Type B pancreatic cell (in vitro differentiated cells): ENCODE measurements around the gene BBOX1. TPM values are rescaled to one million over a fixed set of nuclear protein-coding genes. Genes with fewer than 3 reads are reported as not detected.
"Not testable (repeated sequence)": the region's sequence is repeated elsewhere in the genome, so short reads cannot be mapped to it uniquely, and the experiment has no call there.

Source experiments
- DNase-seq: peaks from one replicate; pipeline ENCODE4 v3.0.0; 2021; ENCODE audit warnings: mixed read lengths; ENCODE audit not compliant: unreplicated experiment; ENCODE audit errors: extremely low spot score
- H3K27ac Mint-ChIP-seq: 2 replicates; pipeline ENCODE4 v1.8.0; 2021; ENCODE audit warnings: mild to moderate bottlenecking, mixed read lengths
- H3K27me3 Mint-ChIP-seq: 2 replicates; pipeline ENCODE4 v1.8.0; 2021; ENCODE audit warnings: mixed read lengths
- H3K36me3 Mint-ChIP-seq: 2 replicates; pipeline ENCODE4 v1.8.0; 2021; ENCODE audit warnings: mixed read lengths
- H3K4me1 Mint-ChIP-seq: one replicate; pipeline ENCODE4 v1.8.0; 2021; ENCODE audit warnings: mixed read lengths; ENCODE audit not compliant: unreplicated experiment
- H3K4me3 Mint-ChIP-seq: 2 replicates; pipeline ENCODE4 v1.8.0; 2021; ENCODE audit warnings: mild to moderate bottlenecking, mixed read lengths
- H3K9me3 Mint-ChIP-seq: 2 replicates; pipeline ENCODE4 v1.8.0; 2021; ENCODE audit warnings: mixed read lengths
- CTCF ChIP-seq: fragments of 200-600 bp; sonication (generic); conservative IDR thresholded peaks from 2 replicates; pipeline ENCODE4 v1.5.0; 2021; ENCODE audit warnings: antibody characterized with exemption, mild to moderate bottlenecking
- total RNA-seq: library from RNA; stranded (reverse); gene quantifications from 2 replicates; pipeline ENCODE4 v1.2.1, GENCODE V29; 2021; ENCODE audit warnings: low replicate concordance

Gene BBOX1
- total RNA-seq, 1 donor from 2014 or later = 0.27 TPM

- DNase-seq = no peak
- H3K9me3 Mint-ChIP-seq = peaks cover 9% of the 10 kb centered on the region
- no peaks in the 10 kb centered on the region for H3K27me3 Mint-ChIP-seq
- no peak overlapping the region for H3K27ac Mint-ChIP-seq
- no peak for TF ChIP-seq CTCF
- H3K4me3 Mint-ChIP-seq = no peak overlapping the region
- H3K4me1 Mint-ChIP-seq = peaks cover 13% of the 10 kb centered on the region
- no peaks in the 10 kb centered on the region for H3K36me3 Mint-ChIP-seq
These were observed 45.0 kb downstream of the BBOX1 start for GRCh38 chr11:27085605-27086004.

- no peak for TF ChIP-seq CTCF
- H3K36me3 Mint-ChIP-seq = no peaks in the 10 kb centered on the region
- no peak overlapping the region for H3K4me3 Mint-ChIP-seq
- H3K27me3 Mint-ChIP-seq = no peaks in the 10 kb centered on the region
- H3K4me1 Mint-ChIP-seq = peaks cover 13% of the 10 kb centered on the region
- DNase-seq = no peak
- no peak overlapping the region for H3K27ac Mint-ChIP-seq
- H3K9me3 Mint-ChIP-seq = peaks cover 9% of the 10 kb centered on the region
These were observed 46.8 kb downstream of the BBOX1 start for GRCh38 chr11:27087432-27087831.

GRCh38 chr11:27088353-27088752 lies 47.7 kb downstream of the BBOX1 start:
- no peak overlapping the region for H3K27ac Mint-ChIP-seq
- no peak for DNase-seq
- peaks cover 13% of the 10 kb centered on the region for H3K4me1 Mint-ChIP-seq

GRCh38 chr11:27089746-27090145 lies 49.1 kb downstream of the BBOX1 start:
- peaks cover 9% of the 10 kb centered on the region for H3K9me3 Mint-ChIP-seq
- TF ChIP-seq CTCF = no peak
- no peak for DNase-seq
- H3K4me3 Mint-ChIP-seq = no peak overlapping the region
- no peaks in the 10 kb centered on the region for H3K27me3 Mint-ChIP-seq
- H3K36me3 Mint-ChIP-seq = no peaks in the 10 kb centered on the region
- peaks cover 7% of the 10 kb centered on the region for H3K4me1 Mint-ChIP-seq
- H3K27ac Mint-ChIP-seq = no peak overlapping the region

More at GRCh38 chr11:27088353-27088752, 47.7 kb downstream of the BBOX1 start:
- no peak for TF ChIP-seq CTCF
- Mint-ChIP-seq H3K36me3 (no peaks in the 10 kb centered on the region), H3K9me3 (peaks cover 9% of the 10 kb centered on the region), H3K4me3 (no peak overlapping the region), H3K27me3 (no peaks in the 10 kb centered on the region)

GRCh38 chr11:27090357-27090948 lies 49.8 kb downstream of the BBOX1 start:
- DNase-seq, H3K27ac Mint-ChIP-seq, H3K4me1 Mint-ChIP-seq, H3K4me3 Mint-ChIP-seq, H3K27me3 Mint-ChIP-seq, H3K36me3 Mint-ChIP-seq, H3K9me3 Mint-ChIP-seq: not testable (repeated sequence)

GRCh38 chr11:27094120-27094519 lies 53.5 kb downstream of the BBOX1 start:
- H3K27ac Mint-ChIP-seq = no peak overlapping the region
- no peak for TF ChIP-seq CTCF
- H3K36me3 Mint-ChIP-seq = no peaks in the 10 kb centered on the region

More at GRCh38 chr11:27094120-27094519, 53.5 kb downstream of the BBOX1 start:
- Mint-ChIP-seq H3K27me3 (no peaks in the 10 kb centered on the region), H3K9me3 (peaks cover 9% of the 10 kb centered on the region), H3K4me3 (no peak overlapping the region), H3K4me1 (no peaks in the 10 kb centered on the region)
- no peak for DNase-seq
